HEK293 (cell line): Measurements from ENCODE around the gene ITPKC.

Source experiments
- CTCF ChIA-PET: fragments of 350-600 bp; formaldehyde crosslinking; extraction: SDS; loops from one replicate; lab custom pipeline; 2021; ENCODE audit warnings: antibody characterized with exemption; lab: Yijun Ruan, JAX
- POLR2A ChIA-PET: fragments of 300-600 bp; formaldehyde crosslinking; extraction: SDS; loops from one replicate; lab custom pipeline; 2020; ENCODE audit warnings: antibody characterized with exemption, inconsistent platforms; lab: Yijun Ruan, JAX
- H3K27ac ChIP-seq: fragments of 200-500 bp; sonication (Bioruptor generic); 2 replicates; pipeline ENCODE4 v1.5.1; 2014; ENCODE audit warnings: low read depth, low read length, control low read depth, inconsistent platforms; ENCODE audit errors: extremely low read depth
- H3K36me3 ChIP-seq, 2 experiments: fragments of 200-500 bp in 1 of 2; sonication (Bioruptor generic) in 1 of 2; 1 replicate in 1 of 2; 2 replicates in 1 of 2; pipeline ENCODE4 v1.5.1; 2014 to 2017; ENCODE audit warnings: inconsistent platforms in 2 of 2, low read length in 2 of 2; ENCODE audit not compliant: control insufficient read depth in 2 of 2, insufficient read depth in 1 of 2
- H3K4me1 ChIP-seq: fragments of 200-500 bp; sonication (Bioruptor generic); 2 replicates; pipeline ENCODE4 v1.5.1; 2014; ENCODE audit warnings: mild to moderate bottlenecking, low read length, inconsistent platforms; ENCODE audit not compliant: control insufficient read depth, insufficient read depth
- H3K4me3 ChIP-seq: 2 replicates; pipeline ENCODE4 v1.5.1; 2011; ENCODE audit warnings: low read depth, mild to moderate bottlenecking, control low read depth, low read length, moderate library complexity
- H3K9me3 ChIP-seq: fragments of 200-500 bp; sonication (Bioruptor generic); 2 replicates; pipeline ENCODE4 v1.5.1; 2014; ENCODE audit warnings: low read depth, low read length, inconsistent platforms; ENCODE audit not compliant: control insufficient read depth, insufficient read depth
- EGR2 ChIP-seq: fragments of 450-650 bp; formaldehyde crosslinking; IDR thresholded peaks from 2 replicates; pipeline ENCODE4 v1.5.1; 2016; ENCODE audit warnings: low read depth, missing biosample characterization, missing genetic modification characterization
- GLIS2 ChIP-seq: fragments of 450-650 bp; formaldehyde crosslinking; IDR thresholded peaks from 2 replicates; pipeline ENCODE4 v1.5.1; 2016; ENCODE audit warnings: missing biosample characterization, missing genetic modification characterization
- HIC1 ChIP-seq: fragments of 450-650 bp; formaldehyde crosslinking; IDR thresholded peaks from 2 replicates; pipeline ENCODE4 v1.5.1; 2016; ENCODE audit warnings: missing biosample characterization, missing genetic modification characterization
- KLF16 ChIP-seq: fragments of 450-650 bp; formaldehyde crosslinking; IDR thresholded peaks from 2 replicates; pipeline ENCODE4 v1.5.1; 2017; ENCODE audit warnings: missing biosample characterization, missing genetic modification characterization
- KLF9 ChIP-seq: fragments of 450-650 bp; formaldehyde crosslinking; IDR thresholded peaks from 2 replicates; pipeline ENCODE4 v1.5.1; 2016; ENCODE audit warnings: missing biosample characterization, missing genetic modification characterization, low read depth
- MZF1 ChIP-seq: fragments of 450-650 bp; formaldehyde crosslinking; IDR thresholded peaks from 2 replicates; pipeline ENCODE4 v1.5.1; 2017; ENCODE audit warnings: missing biosample characterization, missing genetic modification characterization, borderline replicate concordance
- PATZ1 ChIP-seq: fragments of 450-650 bp; formaldehyde crosslinking; IDR thresholded peaks from 2 replicates; pipeline ENCODE4 v1.5.1; 2016; ENCODE audit warnings: missing biosample characterization, missing genetic modification characterization
- ZBTB7A ChIP-seq: fragments of 450-650 bp; formaldehyde crosslinking; IDR thresholded peaks from 2 replicates; pipeline ENCODE4 v1.5.1; 2016; ENCODE audit warnings: low read depth, missing biosample characterization, missing genetic modification characterization
- ZEB2 ChIP-seq: fragments of 450-650 bp; formaldehyde crosslinking; IDR thresholded peaks from 2 replicates; pipeline ENCODE4 v1.5.1; 2016; ENCODE audit warnings: missing biosample characterization, missing genetic modification characterization
- ZFHX2 ChIP-seq: fragments of 450-650 bp; formaldehyde crosslinking; conservative IDR thresholded peaks from 2 replicates; pipeline ENCODE4 v1.5.1; 2016; ENCODE audit warnings: missing biosample characterization, missing genetic modification characterization
- ZFP41 ChIP-seq: fragments of 450-650 bp; formaldehyde crosslinking; IDR thresholded peaks from 2 replicates; pipeline ENCODE4 v1.5.1; 2016; ENCODE audit warnings: missing biosample characterization, missing genetic modification characterization, borderline replicate concordance
- ZNF426 ChIP-seq: fragments of 450-650 bp; formaldehyde crosslinking; IDR thresholded peaks from 2 replicates; pipeline ENCODE4 v1.5.1; 2017; ENCODE audit warnings: missing biosample characterization, missing genetic modification characterization, mild to moderate bottlenecking, inconsistent platforms, moderate library complexity
- ZNF433 ChIP-seq: fragments of 450-650 bp; formaldehyde crosslinking; IDR thresholded peaks from 2 replicates; pipeline ENCODE4 v1.5.1; 2016; ENCODE audit warnings: missing biosample characterization, missing genetic modification characterization, low read depth
- ZNF510 ChIP-seq: fragments of 450-650 bp; formaldehyde crosslinking; IDR thresholded peaks from 2 replicates; pipeline ENCODE4 v1.5.1; 2018; ENCODE audit warnings: mild to moderate bottlenecking, missing genetic modification characterization, missing biosample characterization; ENCODE audit not compliant: insufficient replicate concordance
- ZNF514 ChIP-seq: fragments of 450-650 bp; formaldehyde crosslinking; IDR thresholded peaks from 2 replicates; pipeline ENCODE4 v1.5.1; 2016; ENCODE audit warnings: missing biosample characterization, missing genetic modification characterization
- ZNF529 ChIP-seq: fragments of 450-650 bp; formaldehyde crosslinking; IDR thresholded peaks from 2 replicates; pipeline ENCODE4 v1.5.1; 2017; ENCODE audit warnings: missing genetic modification characterization, missing biosample characterization; ENCODE audit not compliant: insufficient replicate concordance
- ZNF600 ChIP-seq: fragments of 450-650 bp; formaldehyde crosslinking; IDR thresholded peaks from 2 replicates; pipeline ENCODE4 v1.5.1; 2016; ENCODE audit warnings: missing biosample characterization, missing genetic modification characterization
- ZNF621 ChIP-seq: fragments of 450-650 bp; formaldehyde crosslinking; IDR thresholded peaks from 2 replicates; pipeline ENCODE4 v1.5.1; 2017; ENCODE audit warnings: missing biosample characterization, missing genetic modification characterization
- ZNF645 ChIP-seq: fragments of 450-650 bp; formaldehyde crosslinking; IDR thresholded peaks from 2 replicates; pipeline ENCODE4; 2016; ENCODE audit warnings: missing biosample characterization, missing genetic modification characterization
- ZNF658 ChIP-seq: fragments of 450-650 bp; formaldehyde crosslinking; IDR thresholded peaks from 2 replicates; pipeline ENCODE4; 2016; ENCODE audit warnings: missing biosample characterization, missing genetic modification characterization
- ZSCAN30 ChIP-seq: fragments of 450-650 bp; IDR thresholded peaks from 2 replicates; pipeline ENCODE4 v1.5.1; 2018; ENCODE audit warnings: missing biosample characterization, mild to moderate bottlenecking, missing genetic modification characterization, moderate library complexity
- TF ChIP-seq, protein P1 (sequence below): fragments of 450-650 bp; formaldehyde crosslinking; IDR thresholded peaks from 2 replicates; pipeline ENCODE4 v1.5.1; 2016; ENCODE audit warnings: missing biosample characterization, missing genetic modification characterization

ITPKC gene

DNA sequence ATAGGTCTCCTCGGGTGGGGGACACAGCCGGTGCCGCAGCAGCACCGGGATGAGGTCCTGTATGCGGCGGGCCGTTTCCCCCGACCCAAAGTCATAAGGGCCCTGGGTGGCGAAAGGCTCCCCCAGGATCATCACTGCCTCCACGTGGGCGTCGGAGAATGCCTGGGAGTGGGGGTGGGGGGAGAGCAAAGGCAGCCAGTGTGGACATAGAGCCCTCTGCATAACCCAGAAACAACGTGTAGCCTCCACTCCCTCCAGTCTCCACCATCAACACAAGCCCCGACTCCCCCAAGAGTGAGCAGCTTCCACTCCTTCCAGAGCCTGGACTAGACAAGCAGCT lies 24.7 kb upstream of the ITPKC start (continued):
- TF ChIP-seq, protein P1, sequence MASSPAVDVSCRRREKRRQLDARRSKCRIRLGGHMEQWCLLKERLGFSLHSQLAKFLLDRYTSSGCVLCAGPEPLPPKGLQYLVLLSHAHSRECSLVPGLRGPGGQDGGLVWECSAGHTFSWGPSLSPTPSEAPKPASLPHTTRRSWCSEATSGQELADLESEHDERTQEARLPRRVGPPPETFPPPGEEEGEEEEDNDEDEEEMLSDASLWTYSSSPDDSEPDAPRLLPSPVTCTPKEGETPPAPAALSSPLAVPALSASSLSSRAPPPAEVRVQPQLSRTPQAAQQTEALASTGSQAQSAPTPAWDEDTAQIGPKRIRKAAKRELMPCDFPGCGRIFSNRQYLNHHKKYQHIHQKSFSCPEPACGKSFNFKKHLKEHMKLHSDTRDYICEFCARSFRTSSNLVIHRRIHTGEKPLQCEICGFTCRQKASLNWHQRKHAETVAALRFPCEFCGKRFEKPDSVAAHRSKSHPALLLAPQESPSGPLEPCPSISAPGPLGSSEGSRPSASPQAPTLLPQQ (tag by site-specific recombination) = no peak
- TF ChIP-seq EGR2 (tag by site-specific recombination) (peak; percentile 86), ZEB2 (no peak)

GRCh38 chr19:40693150-40693788 lies 23.6 kb upstream of the ITPKC start:
- POLR2A ChIA-PET = interaction anchor here (1.5 to 2.2 kb wide), 2 partner anchors 9 to 23 kb away, joined by 4 to 5 read pairs; partner anchors contain the start of genes COQ8B and ITPKC
- H3K9me3 ChIP-seq = no peaks in the 10 kb centered on the region
- CTCF ChIA-PET = no interaction called here
- H3K4me1 ChIP-seq = peaks cover 16% of the 10 kb centered on the region
- no peak overlapping the region for H3K27ac ChIP-seq
- TF ChIP-seq ZNF600 (tag by site-specific recombination) (peak; percentile 25; the same call in 1 of the 2 replicates), ZNF514 (no peak), HIC1 (tag by site-specific recombination) (peak; percentile 61; the same call in 1 of the 2 replicates)
- H3K36me3 ChIP-seq = peaks cover 30 to 32% of the 10 kb centered on the region in 2 experiments
- no peak overlapping the region for H3K4me3 ChIP-seq

DNA sequence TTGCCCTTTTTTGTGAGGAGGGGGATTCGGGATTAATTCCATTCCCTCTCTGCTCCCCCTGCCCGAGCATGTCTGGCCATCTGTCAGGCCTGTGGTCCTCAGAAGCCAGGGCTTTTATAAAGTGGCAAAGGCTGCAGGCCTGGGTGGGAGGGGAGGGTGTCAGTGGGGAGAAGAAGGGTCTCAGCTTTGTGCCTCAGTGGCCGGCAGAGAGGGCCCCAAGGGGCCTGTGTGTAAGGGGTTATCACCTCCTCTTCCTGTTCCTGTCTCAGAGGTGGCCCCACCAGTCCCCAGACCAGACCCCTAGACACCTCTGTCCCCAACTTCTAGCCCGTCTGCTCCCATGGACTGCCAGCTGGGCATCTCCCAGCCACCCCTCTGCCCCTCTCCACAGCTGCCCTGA lies 23.0 kb upstream of the ITPKC start:
- H3K4me3 ChIP-seq = no peak overlapping the region
- H3K27ac ChIP-seq = no peak overlapping the region
- H3K9me3 ChIP-seq = no peaks in the 10 kb centered on the region
- CTCF ChIA-PET = no interaction called here
- H3K4me1 ChIP-seq = peaks cover 16% of the 10 kb centered on the region
- H3K36me3 ChIP-seq = peaks cover 30 to 32% of the 10 kb centered on the region in 2 experiments
- TF ChIP-seq ZNF426 (no peak), PATZ1 (tag by site-specific recombination) (no peak), MZF1 (tag by site-specific recombination) (no peak), ZSCAN30 (tag by site-specific recombination) (no peak), ZBTB7A (tag by site-specific recombination) (no peak), KLF16 (tag by site-specific recombination) (no peak), ZNF658 (no peak), ZFP41 (tag by site-specific recombination) (no peak), ZNF645 (no peak), KLF9 (tag by site-specific recombination) (no peak), ZNF529 (no peak), ZNF433 (tag by site-specific recombination) (no peak), GLIS2 (tag by site-specific recombination) (no peak), ZNF621 (tag by site-specific recombination) (no peak), ZNF510 (tag by site-specific recombination) (no peak), ZFHX2 (tag by site-specific recombination) (no peak)
- TF ChIP-seq, protein P1 (tag by site-specific recombination) = no peak
- POLR2A ChIA-PET = interaction anchor here (1.5 to 2.2 kb wide), 2 partner anchors 9 to 23 kb away, joined by 4 to 5 read pairs; partner anchors contain the start of genes COQ8B and ITPKC
